A673 (cell line): ENCODE data around the gene GNRH2. TPM values are rescaled to one million over a fixed set of nuclear protein-coding genes. Genes with fewer than 3 reads are reported as not detected.

ENCODE experiments used
- Bru-seq: library from RNA; stranded (reverse); fragments of 400-500 nt; gene quantifications from one replicate; lab custom pipeline; 2021; lab: Mats Ljungman, UMichigan
- BruChase-seq, 2 experiments: library from RNA; stranded (reverse); fragments of 400-500 nt; gene quantifications; one replicate each; lab custom pipeline; 2021; lab: Mats Ljungman, UMichigan
- BruUV-seq: library from RNA; stranded (reverse); fragments of 400-500 nt; replicated peaks from 2 replicates; lab custom pipeline; 2021; lab: Mats Ljungman, UMichigan
- CTCF ChIA-PET: fragments of 300-600 bp; sonication (Branson Sonifier 250); formaldehyde crosslinking; loops from one replicate; lab custom pipeline; 2022; ENCODE audit warnings: antibody characterized with exemption; lab: Charles Lee
- POLR2A ChIA-PET: fragments of 300-600 bp; sonication (Branson Sonifier 250); formaldehyde crosslinking; loops from one replicate; lab custom pipeline; 2022; ENCODE audit warnings: antibody characterized with exemption; ENCODE audit not compliant: low non-redundant PET; lab: Charles Lee
- DNase-seq: peaks from one replicate; pipeline ENCODE4 v3.0.0-alpha.2; 2015; ENCODE audit warnings: low spot score
- H3K27ac ChIP-seq: fragments of 200-600 bp; sonication (generic); 2 replicates; pipeline ENCODE4 v1.5.1; 2016; ENCODE audit warnings: mixed run types, low read depth, mild to moderate bottlenecking, mixed read lengths, antibody characterized with exemption, low read length; ENCODE audit not compliant: poor library complexity, severe bottlenecking
- H3K27me3 ChIP-seq: fragments of 200-600 bp; sonication (generic); replicated peaks from 2 replicates; pipeline ENCODE4 v1.6.1; 2017; ENCODE audit warnings: mixed run types, low read depth, mild to moderate bottlenecking, mixed read lengths, antibody characterized with exemption, low read length; ENCODE audit not compliant: insufficient read depth, poor library complexity
- H3K36me3 ChIP-seq: fragments of 200-600 bp; sonication (generic); 2 replicates; pipeline ENCODE4 v1.6.1; 2016; ENCODE audit warnings: mixed run types, mild to moderate bottlenecking, mixed read lengths, antibody characterized with exemption, low read length; ENCODE audit not compliant: insufficient read depth, poor library complexity, severe bottlenecking
- H3K4me1 ChIP-seq: fragments of 200-600 bp; sonication (generic); 2 replicates; pipeline ENCODE4 v1.6.1; 2017; ENCODE audit warnings: mixed run types, mild to moderate bottlenecking, mixed read lengths, antibody characterized with exemption, low read length; ENCODE audit not compliant: insufficient read depth, poor library complexity, severe bottlenecking
- H3K4me3 ChIP-seq: fragments of 200-600 bp; sonication (generic); 2 replicates; pipeline ENCODE4 v1.5.1; 2016; ENCODE audit warnings: low read depth, mixed run types, mild to moderate bottlenecking, mixed read lengths, low read length; ENCODE audit not compliant: poor library complexity, severe bottlenecking
- H3K9me3 ChIP-seq: fragments of 200-600 bp; sonication (generic); 2 replicates; pipeline ENCODE4 v1.6.1; 2016; ENCODE audit warnings: mixed run types, low read depth, mild to moderate bottlenecking, mixed read lengths, antibody characterized with exemption, low read length; ENCODE audit not compliant: poor library complexity, severe bottlenecking
- EZH2 ChIP-seq: fragments of 200-600 bp; sonication (generic); IDR thresholded peaks from 2 replicates; pipeline ENCODE4 v1.6.1; 2017; ENCODE audit warnings: borderline replicate concordance, low read depth, mild to moderate bottlenecking, mixed read lengths, antibody characterized with exemption, low read length; ENCODE audit not compliant: poor library complexity, severe bottlenecking
- intact Hi-C: fragments of 100-400 bp; cut with micrococcal nuclease; formaldehyde crosslinking; loops from one replicate; pipeline ENCODE4 v1.10.0; 2022; ENCODE audit not compliant: unreplicated experiment
- long read RNA-seq: library from polyadenylated mRNA; stranded (forward); transcript quantifications from one replicate; pipeline ENCODE4 v2.0.0, GENCODE V29; 2022
- total RNA-seq: library from RNA; stranded (reverse); gene quantifications from 2 replicates; pipeline ENCODE4 v1.2.3, GENCODE V29; 2021
- TF ChIP-seq, protein P1 (sequence below): fragments of 300-800, 200-600 bp; sonication (generic); conservative IDR thresholded peaks from 2 replicates; pipeline ENCODE4 v1.5.1; 2017; ENCODE audit warnings: low read depth, mild to moderate bottlenecking, antibody characterized with exemption, low read length, moderate library complexity, mixed read lengths

Gene GNRH2, protein sequence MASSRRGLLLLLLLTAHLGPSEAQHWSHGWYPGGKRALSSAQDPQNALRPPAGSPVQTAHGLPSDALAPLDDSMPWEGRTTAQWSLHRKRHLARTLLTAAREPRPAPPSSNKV
- total RNA-seq (0.85 and 1.5 TPM in 2 replicates), Bru-seq, nascent RNA (percentile 53 among the genes with signal in this experiment), BruChase-seq, experiment 1, labeled RNA remaining after a 2-hour chase (percentile 47 among the genes with signal in this experiment), BruChase-seq, experiment 2, labeled RNA remaining after a 6-hour chase (percentile 54 among the genes with signal in this experiment)
- long read RNA-seq = 0 reads

DNA sequence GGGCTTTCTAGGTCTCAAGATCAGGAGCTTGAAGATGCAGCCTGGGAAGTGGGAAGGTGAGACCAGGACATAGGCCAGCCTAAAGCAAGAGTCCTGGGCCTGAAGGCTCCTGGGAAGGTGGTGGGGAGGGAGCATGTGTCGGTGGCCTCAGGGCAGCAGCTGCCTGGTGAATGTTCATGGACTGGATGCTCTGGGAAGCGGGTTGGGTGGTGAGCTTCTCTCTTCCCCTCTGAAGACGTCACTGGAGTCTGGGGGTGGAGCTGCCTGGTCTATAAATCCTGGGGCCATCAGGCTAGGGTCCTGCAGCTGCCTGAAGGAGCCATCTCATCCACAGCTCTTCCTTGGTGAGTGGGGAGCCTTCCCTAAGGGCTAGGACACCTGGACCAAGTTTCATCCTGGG, at the start of gene GNRH2:
Gene GNRH2 (plus strand): TSS at position 301 of the 400 bp plus-strand sequence. CDS start 793 bp downstream, outside the sequence.
- Histone ChIP-seq H3K27me3 (no peaks in the 10 kb centered on the region), H3K4me1 (peaks cover 2% of the 10 kb centered on the region), H3K27ac (no peak within 1 kb of the TSS), H3K4me3 (no peak within 1 kb of the TSS), H3K36me3 (peaks cover 17% of the 10 kb centered on the region), H3K9me3 (no peaks in the 10 kb centered on the region)
- ChIA-PET POLR2A (no interaction called here), CTCF (no interaction called here)
- BruUV-seq = no TSS peak
- no peak for TF ChIP-seq EZH2
- TF ChIP-seq, protein P1, sequence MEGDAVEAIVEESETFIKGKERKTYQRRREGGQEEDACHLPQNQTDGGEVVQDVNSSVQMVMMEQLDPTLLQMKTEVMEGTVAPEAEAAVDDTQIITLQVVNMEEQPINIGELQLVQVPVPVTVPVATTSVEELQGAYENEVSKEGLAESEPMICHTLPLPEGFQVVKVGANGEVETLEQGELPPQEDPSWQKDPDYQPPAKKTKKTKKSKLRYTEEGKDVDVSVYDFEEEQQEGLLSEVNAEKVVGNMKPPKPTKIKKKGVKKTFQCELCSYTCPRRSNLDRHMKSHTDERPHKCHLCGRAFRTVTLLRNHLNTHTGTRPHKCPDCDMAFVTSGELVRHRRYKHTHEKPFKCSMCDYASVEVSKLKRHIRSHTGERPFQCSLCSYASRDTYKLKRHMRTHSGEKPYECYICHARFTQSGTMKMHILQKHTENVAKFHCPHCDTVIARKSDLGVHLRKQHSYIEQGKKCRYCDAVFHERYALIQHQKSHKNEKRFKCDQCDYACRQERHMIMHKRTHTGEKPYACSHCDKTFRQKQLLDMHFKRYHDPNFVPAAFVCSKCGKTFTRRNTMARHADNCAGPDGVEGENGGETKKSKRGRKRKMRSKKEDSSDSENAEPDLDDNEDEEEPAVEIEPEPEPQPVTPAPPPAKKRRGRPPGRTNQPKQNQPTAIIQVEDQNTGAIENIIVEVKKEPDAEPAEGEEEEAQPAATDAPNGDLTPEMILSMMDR = no peak
- intact Hi-C loops = no loop called here
- no peak for DNase-seq

GRCh38 chr20:2995796-2996195, 47.6 kb upstream of the GNRH2 start:
- no peak for DNase-seq
- CTCF ChIA-PET = no interaction called here
- no TSS peak for BruUV-seq

GRCh38 chr20:2998728-2999127, 44.7 kb upstream of the GNRH2 start:
- Histone ChIP-seq H3K27me3 (no peaks in the 10 kb centered on the region), H3K4me1 (no peaks in the 10 kb centered on the region), H3K4me3 (no peak overlapping the region), H3K36me3 (no peaks in the 10 kb centered on the region), H3K27ac (no peak overlapping the region), H3K9me3 (no peaks in the 10 kb centered on the region)
- ChIA-PET CTCF (no interaction called here), POLR2A (no interaction called here)
- TF ChIP-seq, protein P1 = no peak
- no peak for TF ChIP-seq EZH2
- DNase-seq = no peak
- intact Hi-C loops = loop anchor here (5.0 to 10.0 kb wide), 2 partner anchors 126 to 254 kb away; partner anchors contain the start of gene PTPRA
- BruUV-seq = no TSS peak

More at GRCh38 chr20:2995796-2996195, 47.6 kb upstream of the GNRH2 start:
- TF ChIP-seq, protein P1 = no peak
- TF ChIP-seq EZH2 = no peak
- intact Hi-C loops = loop anchor here (5.0 to 10.0 kb wide), 2 partner anchors 123 to 251 kb away; partner anchors contain the start of gene PTPRA
- no peaks in the 10 kb centered on the region for H3K4me1 ChIP-seq
- no peaks in the 10 kb centered on the region for H3K9me3 ChIP-seq
- peaks cover 10% of the 10 kb centered on the region for H3K36me3 ChIP-seq
- H3K27me3 ChIP-seq = no peaks in the 10 kb centered on the region
- POLR2A ChIA-PET = no interaction called here
- H3K4me3 ChIP-seq = no peak overlapping the region
- H3K27ac ChIP-seq = no peak overlapping the region
